Fibroblast of skin of left biceps (primary cell): ENCODE results near the gene RPL27A.

Source experiments
- DNase-seq, 2 experiments: peaks; one replicate each; pipeline ENCODE4 v3.0.0-alpha.2; 2013; ENCODE audit warnings: low read depth in 2 of 2

RPL27A gene

GRCh38 chr11:8721609-8722500 lies 39.3 kb downstream of the RPL27A start:
- DNase-seq = no peak

- DNase-seq = no peak
Observed at GRCh38 chr11:8722809-8723208, 40.2 kb downstream of the RPL27A start.

DNA sequence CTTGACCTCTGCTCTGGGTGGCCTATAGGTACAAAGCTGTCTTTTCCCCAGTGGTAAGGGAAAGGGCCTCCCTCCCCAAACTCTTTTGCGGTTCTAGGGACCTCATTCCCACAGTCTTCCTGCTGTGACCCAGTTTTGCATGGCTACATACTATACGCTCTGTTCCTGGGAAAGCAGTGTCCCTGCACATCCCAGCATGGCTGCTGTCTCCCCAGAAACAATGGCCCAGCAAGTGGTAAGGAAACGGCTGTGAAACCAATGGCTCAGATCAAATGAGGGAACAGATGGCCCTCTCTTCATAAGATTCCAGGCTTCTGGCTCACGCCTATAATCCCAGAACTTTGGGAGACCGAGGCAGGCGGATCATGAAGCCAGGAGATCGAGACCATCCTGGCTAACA lies 41.1 kb downstream of the RPL27A start:
- no peak for DNase-seq

DNA sequence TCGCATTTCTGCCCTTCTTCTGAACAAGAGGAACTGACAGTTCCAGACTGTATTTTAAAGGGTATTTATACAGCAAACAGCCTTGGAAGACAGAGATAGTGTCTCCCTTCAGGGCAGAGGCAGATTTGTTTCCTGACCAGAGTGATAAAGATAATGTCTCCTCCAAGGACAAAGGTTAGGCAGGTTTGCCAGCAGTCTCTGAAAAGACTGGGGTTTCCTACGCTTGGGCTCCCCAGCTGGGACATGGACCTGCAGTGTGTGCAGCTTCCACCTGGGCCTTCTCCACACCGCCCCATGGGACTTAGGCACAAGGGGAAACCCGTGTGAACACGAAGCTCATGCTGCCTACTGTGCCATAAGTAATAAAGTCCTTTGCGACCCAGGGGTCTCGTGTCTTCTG lies 42.1 kb downstream of the RPL27A start:
- no peak for DNase-seq

DNA sequence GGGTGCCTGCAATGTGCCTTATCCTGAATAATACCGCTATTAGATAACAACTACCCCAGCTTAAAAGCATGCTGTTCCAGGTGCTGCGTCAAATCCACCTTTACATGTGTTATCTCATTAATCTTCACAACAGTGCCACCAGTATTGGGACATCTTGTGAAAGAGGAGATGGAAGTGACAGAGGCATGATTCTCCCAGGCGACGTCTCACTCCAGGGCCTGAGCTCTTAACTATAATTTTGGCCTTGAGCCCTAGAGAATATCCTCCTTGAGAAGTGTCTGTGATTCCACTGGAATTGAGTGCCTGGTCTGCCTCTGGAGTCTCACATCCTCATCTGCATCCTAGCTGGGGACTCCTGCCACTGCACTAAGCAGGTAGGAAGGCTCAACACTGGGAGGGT lies 43.8 kb downstream of the RPL27A start:
- no peak for DNase-seq

DNA sequence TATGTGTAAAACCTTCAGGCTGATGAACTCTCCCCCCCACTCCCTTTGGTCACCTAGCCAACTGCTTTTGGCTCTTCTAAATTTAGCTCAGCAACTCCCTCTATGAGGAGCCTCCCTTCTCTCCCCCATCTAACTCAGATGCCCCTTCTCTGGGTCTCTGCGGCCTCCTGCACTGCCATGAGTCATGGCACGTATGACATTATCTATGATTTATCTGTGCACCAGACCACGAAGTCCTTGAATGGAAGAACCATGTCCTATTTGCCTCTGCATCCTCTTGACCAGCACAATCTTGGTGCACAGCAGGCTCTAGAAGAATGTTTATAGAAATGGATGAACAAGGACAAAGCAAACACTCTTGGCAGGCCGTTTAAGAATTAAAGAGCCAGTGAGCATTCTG lies 46.0 kb downstream of the RPL27A start:
- no peak for DNase-seq

GRCh38 chr11:8729067-8729466 lies 46.5 kb downstream of the RPL27A start:
- no peak for DNase-seq

GRCh38 chr11:8729837-8730696 lies 47.5 kb downstream of the RPL27A start:
- no peak for DNase-seq

- no peak for DNase-seq
Observed at GRCh38 chr11:8730697-8731020, 48.1 kb downstream of the RPL27A start.

DNA sequence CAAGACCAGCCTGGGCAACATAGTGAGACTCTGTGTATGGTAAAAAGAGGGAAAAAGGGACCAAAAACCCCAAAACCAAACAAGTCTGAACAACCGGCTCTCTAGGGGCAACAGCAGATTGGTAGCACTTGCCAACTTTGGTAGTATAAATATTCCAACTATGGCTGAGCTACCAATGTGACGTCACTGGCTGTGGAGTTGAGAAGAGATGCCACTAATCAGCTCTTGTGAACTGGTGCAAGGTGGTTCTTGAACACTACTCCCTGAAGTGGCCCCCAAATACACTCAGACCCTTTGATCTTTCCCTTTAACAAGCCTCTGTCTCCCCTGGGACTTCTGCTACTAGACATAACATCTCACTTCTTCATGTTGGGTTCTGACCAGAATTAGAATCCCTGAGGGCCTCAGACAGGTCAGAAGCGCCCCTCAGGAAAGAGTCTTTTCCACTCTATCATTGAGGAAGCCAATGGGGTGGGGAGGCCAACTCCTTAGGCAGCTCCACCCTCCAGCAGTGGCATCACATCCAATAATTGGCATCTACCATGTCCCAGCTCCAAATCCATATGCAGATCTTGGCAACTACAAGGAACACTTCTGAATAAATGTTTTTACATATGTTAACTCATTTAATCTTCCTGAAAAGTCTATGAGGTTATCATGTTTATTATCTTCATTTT lies 49.2 kb downstream of the RPL27A start:
- no peak for DNase-seq

DNA sequence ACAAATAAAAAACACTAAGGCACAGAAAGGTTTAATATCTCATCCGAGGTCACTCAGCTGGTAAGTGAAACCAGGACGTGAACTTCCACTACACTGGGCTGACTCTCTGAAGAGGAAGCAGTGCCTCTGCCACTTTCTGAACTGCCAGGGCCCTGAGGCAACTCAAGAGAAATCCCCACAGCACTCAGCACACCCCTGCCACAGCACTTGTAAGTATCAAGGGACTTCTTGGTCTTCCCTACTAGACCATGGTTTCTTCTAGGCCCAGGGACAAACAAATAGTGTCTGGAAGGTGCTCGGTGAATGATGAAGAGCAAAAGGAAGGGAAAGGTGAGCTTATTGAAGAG lies 49.7 kb downstream of the RPL27A start:
- no peak for DNase-seq

GRCh38 chr11:8732748-8733241 lies 50.2 kb downstream of the RPL27A start:
- no peak for DNase-seq

- no peak for DNase-seq
Observed at GRCh38 chr11:8733852-8734251, 51.3 kb downstream of the RPL27A start.

- no peak for DNase-seq
Observed at GRCh38 chr11:8735094-8735493, 52.5 kb downstream of the RPL27A start.

- no peak for DNase-seq
Observed at GRCh38 chr11:8739309-8739793, 56.8 kb downstream of the RPL27A start.
